Stimulated activated CD8-positive, alpha-beta memory T cell treated with anti-CD3 and anti-CD28 coated beads, Interleukin-2, amount 100 ng/mL, for 48 hours (primary cell): ENCODE measurements around the gene HAUS8.
A peak's percentile ranks its signal among the peaks of the same experiment; 100 is the strongest.
"Not testable (repeated sequence)": the region's sequence is repeated elsewhere in the genome, so short reads cannot be mapped to it uniquely, and the experiment has no call there.

ENCODE experiments used
- DNase-seq, 2 donors: peaks; one replicate each; pipeline ENCODE4 v3.0.0-alpha.2; 2020; ENCODE audit warnings: low read depth in 2 of 2

HAUS8 gene

DNA sequence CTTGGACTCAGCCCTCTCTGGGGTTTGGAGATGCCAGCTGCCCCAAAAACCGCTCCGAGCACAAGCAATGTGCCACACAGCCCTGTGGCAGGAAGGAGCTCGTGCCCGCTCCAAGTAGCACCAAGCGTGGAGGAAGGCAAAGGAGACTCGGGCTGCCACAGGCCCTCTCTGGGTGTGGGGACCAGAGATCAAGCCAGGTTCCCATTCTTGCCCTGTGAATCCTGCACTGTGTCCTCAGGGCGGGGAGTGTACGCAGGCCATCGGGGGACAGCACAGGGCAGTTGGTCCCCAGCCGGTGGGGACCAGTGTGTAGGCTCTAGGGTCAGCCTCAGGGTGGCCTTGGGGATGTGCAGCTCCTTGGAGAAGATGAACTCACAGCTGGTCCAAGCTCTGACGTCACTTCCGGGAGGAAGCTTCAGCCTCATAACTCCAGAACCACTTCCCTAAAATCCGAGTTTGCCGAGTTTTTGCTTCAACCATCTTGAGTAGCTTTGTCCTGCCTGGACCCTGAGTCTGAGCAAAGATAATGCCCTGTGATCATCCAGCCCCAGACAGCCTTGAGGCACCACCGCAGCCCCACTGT lies 39.3 kb downstream of the HAUS8 start:
- DNase-seq: no peak

DNA sequence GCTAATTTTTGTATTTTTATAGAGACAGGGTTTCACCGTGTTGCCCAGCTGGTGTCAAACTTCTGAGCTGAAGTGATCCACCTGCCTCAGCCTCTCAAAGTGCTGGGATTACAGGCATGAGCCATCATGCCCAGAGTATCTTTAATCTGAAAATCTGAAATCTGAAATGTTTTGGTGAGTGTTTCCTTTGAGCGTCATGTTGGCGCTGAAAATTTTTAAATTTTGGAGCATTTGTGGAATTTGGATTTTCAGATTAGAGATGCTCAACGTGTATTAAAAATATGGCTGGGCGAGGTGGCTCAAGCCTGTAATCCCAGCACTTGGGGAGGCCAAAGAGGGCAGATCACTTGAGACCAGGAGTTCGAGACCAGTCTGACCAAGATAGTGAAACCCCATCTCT lies 43.5 kb downstream of the HAUS8 start:
- DNase-seq: no peak

DNA sequence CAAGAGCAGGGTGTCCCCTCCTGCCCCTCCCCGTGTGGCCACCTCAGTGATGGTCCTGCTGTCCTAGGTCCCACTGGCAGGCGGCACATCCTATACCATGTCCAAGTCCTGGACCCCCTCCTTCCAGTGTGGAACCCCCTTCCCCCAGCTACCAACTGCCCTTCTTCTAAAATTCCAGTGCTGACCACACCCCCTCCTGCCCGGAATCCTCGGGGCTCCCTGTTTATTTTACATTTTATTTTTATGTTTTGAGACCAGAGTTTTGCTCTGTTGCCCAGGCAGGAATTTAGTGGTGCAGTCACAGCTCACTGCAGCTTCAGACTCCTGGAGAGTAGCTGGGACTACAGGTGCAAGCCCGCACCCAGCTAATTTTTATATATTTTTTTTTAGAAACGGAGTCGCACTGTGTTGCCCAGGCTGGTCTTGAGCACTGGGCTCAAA lies 47.7 kb downstream of the HAUS8 start:
- DNase-seq: no peak

DNA sequence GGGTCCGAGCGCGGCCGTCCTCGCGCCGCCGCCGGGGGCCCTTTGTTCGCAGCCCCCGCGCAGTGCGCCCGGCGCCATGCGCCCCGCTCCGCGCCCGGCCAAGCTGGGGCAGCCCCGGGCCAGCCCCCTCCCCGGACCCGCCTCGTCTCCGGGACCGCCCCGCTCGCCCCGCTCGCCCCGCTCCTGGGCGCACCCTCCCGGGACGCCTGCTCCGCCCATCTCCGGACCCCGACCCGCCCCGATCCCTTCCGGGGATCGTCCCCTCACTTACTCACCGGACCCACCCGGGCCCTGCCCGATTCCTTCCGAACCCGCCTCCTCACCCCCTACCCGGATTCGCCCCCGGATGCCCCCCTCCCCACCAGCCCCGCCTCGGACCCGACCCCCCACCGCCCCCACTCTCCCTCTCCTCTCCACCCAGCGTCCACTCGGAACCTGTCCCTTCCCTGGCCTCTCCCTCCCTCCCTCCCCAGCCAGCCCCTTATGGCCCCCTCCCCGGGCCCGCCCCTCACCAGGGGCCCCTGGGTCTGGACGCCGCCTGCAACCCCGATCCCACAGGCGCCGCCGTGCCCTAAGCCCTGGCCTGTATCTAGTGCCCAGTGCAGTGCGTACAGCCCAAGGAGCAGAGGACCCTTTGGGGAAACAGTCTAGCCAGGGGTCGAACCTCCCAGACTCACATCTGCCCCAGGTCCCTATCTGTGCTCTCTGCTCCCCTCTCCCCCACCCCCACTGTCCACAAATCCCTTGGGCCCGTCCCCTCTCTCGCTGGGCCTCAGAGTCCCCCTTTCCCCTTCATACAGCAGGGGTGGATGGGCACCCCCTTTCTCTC lies 48.3 kb downstream of the HAUS8 start, which contains the start of gene CPAMD8:
Gene CPAMD8, minus strand, starts transcription at position 105 of the 829 bp plus-strand sequence. CDS start 168 bp downstream, outside the sequence.
- no peak for DNase-seq

DNA sequence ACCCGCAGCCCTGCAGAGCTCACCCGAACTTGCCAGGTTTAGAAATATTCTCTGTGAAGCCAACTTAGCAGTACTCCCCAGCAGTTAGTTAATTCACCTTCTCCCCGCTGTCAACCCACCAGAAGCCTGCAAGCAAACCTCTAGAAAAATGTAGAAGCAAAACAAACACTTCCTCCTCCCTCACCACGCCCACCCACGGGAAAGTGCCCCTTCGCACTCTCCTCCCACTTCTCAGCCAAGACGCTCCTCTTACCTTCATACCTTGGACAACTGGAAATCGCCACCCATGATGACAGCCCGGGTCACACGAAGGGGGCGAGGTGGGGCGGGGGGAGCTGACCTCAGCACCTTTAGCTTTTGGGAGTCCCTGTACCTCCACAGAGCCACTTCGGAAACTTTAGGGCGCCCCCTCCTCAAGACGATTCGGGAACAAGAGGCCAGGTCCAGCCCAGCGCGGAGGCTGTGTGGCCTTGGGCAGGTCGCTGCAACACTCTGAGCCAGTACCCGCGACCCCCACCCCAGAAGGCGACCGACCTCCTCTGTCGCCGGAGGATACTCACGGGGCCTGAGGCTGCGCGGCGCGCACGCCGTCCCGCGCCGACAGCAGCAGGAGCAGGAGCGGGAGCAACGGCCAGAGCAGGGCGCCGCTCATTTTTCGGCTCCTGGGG lies 49.1 kb downstream of the HAUS8 start:
- DNase-seq: no peak

DNA sequence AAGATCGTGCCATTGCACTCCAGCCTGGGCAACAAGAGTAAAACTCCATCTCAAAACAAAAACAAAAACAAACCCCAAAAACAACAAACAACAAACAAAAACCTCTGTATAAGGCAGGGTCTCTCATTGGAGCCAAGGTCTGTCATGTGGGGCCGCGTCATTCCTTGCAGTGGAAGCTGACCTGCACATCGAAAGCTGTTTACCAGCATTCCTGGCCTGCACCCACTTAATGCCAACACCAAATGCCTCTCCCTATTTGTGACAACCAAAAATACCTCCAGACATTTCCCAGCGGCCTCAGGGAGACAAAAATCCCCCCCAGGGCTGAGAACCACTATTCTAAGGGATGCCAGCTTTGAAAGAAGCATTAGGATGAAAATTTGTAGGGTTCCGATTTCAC lies 49.9 kb downstream of the HAUS8 start:
- DNase-seq: no peak

DNA sequence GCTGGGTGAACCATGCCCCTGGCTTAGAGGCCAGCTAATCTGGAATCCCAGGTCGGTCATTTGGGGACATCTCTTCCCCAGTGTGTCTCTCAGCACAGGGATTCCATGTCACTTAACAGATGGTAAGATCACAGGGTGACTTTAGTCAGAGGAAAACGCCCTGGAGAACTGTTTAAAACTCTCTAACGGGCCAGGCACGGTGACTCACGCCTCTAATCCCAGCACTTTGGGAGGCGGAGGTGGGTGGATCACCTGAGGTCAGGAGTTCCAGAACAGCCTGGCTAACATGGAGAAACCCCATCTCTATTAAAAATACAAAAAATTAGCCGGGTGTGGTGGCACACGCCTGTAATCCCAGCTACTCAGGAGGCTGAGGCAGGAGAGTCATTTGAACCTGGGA lies 50.3 kb downstream of the HAUS8 start:
- DNase-seq: not testable (repeated sequence)

DNA sequence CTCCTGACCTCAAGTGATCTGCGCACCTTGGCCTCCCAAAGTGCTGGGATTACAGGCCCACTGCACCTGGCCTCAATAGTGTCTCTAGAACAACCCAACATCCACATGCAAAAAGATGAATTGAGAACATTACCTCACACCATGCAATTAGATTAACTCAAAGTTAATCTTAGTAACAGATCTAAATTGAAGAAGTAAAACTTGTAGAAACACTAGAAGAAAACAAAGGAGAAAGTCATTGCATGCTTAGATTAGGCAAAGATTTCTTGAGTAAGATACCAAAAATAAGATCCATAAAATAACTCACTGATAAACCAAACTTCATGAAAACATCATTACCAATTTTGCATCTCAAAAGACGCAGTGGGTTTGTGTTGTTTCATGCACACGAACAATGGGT lies 51.4 kb downstream of the HAUS8 start:
- DNase-seq: no peak

DNA sequence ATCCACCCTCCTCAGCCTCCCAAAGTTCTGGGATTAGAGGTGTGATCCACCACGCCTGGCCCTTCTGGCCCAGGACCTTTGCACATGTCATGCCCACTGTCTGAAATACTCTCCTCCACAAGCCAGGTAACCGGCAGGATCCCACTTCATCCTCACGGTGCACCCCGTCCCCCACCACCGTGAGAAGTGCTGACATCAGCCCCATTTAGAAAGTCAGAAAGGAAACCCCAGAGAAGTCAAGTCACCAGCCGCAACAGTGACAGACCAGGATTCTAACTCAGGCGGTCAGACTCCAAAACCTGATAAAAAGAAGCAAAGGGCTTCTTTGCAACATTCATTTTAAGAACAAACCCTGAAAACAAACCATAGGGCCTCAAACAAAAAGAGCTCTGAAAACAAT lies 52.5 kb downstream of the HAUS8 start:
- no peak for DNase-seq

DNA sequence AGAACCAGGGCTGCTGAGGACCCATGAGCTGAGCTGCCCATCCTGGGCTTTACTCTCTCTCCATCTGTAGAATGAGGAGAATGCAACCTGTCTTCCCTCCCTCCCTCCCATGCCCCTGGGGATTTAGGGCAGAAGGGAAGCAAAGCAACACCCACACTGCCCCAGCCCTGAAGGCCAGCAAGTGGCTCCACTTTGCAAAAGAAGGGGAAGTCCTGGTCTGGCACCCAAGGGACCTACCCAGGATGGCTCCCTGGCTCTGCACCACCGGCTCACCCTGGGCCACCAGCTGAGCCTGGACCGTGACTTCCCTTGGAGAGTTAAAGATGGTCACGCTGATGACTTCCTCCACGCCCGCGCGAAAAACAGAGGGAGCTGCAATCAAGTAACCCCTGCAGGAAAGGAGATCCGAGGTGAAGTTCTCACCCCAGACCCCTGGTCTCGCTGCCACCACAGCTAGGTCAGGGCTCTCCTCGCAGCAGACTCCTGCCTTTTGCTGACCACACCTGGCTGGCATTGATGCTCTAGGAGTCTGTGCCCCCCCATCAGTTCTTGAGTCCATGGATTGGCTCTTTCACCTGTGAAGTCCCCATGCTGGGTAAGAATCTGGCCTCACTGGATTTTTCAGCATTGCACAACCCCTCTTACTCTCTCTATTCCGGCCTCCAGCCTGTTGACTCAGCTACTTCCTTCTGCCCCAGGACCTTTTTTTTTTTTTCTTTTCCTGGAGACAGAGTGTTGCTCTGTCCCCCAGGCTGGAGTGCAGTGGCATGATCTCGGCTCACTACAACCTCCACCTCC lies 53.3 kb downstream of the HAUS8 start:
- no peak for DNase-seq

DNA sequence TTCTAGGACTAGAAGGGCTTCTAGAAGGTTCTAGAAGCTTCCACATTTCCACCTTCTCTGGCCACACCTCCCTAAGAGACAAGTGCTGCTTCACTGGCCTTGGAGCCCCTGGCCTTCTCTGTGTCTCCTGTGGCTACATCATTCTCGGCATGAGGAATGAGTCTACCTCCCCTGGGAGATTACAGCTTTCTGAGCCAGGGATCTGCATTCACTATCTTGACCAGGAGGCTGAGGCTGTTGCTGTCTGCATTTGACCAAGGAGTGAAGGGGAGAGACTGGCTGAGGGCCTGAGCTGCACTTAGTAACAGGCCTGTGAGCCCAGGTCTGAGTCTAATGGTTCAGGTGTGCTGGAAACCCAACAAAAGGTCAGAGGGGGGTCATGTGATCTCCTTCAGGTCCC lies 53.9 kb downstream of the HAUS8 start:
- DNase-seq: no peak

DNA sequence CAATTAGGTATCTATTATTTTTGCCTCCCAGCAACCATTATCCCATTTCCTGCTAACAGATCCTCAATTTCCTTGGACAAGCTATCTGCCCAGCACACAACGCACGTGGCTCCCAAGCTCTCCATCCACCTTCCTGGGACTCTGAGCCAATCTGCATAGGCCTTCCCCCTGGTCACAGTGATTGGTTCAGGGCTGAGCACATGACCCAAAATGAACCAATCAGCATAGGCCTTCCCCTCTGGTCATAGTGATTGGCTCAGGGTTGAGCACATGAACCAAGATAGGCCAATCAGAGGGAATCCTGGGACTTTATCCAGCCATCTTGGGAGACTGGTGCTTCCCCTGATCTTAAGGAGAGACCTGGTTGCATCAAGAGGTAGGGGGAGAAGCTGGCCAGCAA lies 54.4 kb downstream of the HAUS8 start:
- no peak for DNase-seq

DNA sequence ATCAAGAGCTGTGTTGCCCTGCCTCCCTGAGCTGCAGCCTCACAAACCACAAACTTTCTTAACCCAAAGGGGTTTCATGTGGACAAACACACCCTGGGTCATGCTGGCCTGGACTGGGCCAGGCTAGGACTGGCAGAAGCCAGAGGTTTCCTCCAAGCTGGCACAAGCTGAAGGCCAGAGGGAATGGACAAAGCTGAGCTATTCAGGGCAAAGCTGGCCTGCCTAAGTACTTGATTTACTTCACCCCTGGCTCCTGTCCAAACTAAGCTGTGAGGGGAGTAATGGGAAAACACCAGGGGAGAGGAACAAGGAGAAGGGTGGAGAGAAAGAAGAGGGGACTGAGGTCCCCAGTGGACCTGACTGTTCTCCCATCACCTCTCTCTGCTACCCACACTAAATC lies 54.9 kb downstream of the HAUS8 start:
- DNase-seq: no peak

DNA sequence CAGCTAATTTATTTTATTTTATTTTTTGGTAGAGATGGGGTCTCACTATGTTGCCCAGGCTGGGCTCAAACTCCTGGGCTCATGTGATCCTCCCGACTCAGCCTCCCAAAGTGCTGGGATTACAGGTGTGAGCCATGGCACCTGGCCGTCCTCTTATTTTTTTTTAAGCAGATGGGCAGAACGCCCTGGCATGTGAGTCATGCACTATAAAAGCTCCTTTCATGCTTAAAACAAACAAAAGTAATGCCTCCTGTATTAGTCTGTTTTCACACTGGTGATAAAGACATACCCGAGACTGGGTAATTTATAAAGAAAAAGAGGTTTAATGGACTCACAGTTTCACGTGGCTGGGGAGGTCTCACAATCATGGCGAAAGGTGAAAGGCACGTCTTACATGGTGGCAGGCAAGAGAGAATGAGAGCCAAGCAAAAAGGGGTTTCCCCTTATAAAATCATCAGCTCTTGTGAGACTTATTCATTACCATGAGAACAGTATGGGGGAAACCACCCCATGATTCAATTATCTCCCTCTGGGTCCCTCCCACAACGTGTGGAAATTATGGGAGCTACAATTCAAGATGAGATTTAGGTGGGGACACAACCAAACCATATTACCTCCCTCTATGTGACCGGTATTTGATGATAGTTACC lies 60.9 kb downstream of the HAUS8 start:
- DNase-seq: not testable (repeated sequence)

DNA sequence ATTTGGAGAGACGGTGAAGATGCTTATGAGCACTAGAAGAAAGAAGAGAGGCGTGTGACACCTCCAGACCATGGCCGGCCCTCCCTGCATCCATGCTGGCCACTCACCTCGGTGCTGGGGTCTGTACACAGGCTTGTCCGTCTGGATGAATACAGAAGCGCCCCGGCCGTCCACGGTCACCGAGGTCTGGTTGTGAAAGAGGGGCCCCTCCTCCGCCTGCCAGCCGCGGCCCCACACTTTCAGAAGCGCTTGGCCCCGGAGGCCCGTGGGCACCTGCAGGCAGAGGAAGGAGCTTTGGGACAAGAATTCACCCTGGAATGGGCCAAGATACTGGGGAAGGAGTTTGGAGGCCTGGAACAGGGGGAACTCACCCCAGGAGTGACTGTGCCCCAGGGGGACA lies 63.8 kb downstream of the HAUS8 start:
- DNase-seq: no peak

DNA sequence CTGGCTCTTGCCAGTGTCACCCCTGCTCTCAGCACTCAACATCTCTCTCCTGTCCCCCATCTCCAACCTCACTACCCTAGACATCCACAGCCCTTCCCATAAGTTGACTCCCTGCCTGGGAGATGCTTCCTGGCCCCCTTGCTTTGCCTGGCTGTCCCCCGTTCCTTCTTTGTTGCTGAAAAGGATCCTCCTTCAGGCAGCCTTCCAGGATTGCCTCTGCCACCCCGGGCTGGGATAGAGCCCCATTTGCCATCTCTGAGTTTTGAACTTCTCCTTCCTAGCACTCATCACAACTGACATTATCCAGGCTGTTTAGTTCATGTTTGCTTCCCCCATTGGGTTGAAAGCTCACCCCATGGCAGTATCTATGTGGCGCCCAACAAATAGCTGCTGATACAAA lies 68.7 kb downstream of the HAUS8 start:
- DNase-seq: no peak

DNA sequence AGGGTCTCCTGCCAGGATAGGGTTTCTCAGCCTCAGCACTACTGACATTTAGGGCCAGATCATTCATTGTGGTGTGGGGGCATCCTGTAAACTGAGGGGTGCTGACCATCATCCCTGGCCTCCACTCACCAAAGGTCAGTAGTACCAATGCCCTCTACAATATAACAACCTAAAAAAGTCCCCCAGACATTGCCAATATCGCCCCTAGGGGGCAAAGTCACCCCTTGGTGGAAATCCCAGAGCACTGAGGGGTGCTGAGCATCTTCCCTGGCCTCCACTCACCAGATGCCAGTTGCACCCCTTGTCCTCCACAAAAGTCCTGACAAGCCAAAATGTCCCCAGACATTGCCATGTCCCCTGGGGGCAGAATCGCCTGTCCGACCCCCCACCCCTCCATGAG lies 70.3 kb downstream of the HAUS8 start:
- no peak for DNase-seq

DNA sequence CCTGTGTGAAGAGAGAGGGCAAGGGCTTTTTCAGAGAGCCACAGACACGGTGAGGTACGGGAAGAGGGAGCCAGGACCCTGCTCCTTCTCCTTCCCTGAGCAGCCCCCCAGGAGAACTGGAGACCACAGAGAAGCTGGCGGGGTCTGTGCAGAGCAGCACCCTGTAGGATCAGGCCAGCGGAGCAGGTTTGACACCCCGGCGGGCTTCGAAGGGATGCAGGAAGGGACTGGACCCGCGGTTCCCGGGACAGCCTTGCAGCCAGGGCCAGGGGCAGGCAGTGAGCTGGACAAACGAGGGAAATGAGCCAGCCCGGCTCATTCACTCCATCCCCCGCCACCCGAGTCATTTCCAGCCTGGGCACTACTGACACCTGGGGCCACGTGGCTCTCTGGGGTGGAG lies 70.9 kb downstream of the HAUS8 start:
- no peak for DNase-seq

DNA sequence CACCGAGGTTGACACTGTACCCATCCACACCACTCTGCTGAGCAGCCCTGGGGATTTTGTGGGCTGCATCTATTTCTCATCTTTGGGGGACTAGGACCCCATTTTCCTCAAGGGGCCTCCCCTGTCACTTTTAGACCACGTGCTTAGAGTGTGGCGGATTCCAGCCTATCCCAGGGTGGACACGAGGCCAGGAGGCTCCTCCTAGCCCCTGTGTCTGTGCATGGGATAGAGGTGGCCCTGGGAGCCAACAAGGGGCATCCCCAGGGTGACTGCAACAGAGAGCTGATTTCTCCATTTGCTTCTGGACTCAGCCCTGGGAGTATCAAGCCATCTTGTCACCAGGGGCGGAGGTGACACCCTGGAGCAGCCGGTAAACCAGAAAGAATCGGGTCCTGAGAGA lies 72.8 kb downstream of the HAUS8 start:
- DNase-seq: no peak

DNA sequence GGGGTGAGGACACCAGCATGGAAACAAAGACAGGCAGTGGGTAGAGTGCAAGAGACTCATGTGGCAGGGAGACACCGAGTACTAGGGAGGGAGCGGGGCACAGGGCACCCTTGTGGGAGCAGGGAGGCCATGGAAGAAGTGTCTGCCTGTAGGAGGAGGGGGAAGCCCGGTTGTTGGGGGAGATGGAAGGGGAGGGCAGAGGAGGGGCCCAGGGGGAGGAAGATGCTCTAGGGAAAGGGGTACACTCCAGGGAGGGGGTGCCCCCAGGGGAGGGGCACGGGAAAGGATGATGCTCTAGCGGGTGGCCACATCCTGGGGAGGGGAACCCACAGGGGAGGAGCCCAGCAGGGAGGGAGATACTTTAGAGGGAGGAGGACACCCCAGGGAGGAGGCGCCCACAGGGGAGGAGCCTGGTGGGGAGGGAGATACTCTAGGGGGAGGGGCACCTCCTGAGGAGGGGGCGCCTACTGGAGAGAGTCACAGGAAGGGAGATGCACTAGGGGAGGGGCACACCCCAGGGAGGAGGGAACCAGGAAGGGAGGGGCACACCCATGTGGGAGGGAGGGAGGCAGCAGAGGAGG lies 73.6 kb downstream of the HAUS8 start:
- DNase-seq: peak; percentile 13 to 42
